K562 (cell line): ENCODE results near the gene RWDD1. TPM values are rescaled to one million over a fixed set of nuclear protein-coding genes. Genes with fewer than 3 reads are reported as not detected.

Source experiments
- ATAC-seq: fragments of 200-7000 bp; cut with Tn5 transposase; 3 replicates; pipeline ENCODE4 v1.9.1; 2020; ENCODE audit warnings: moderate library complexity
- BruUV-seq: library from RNA; stranded (reverse); fragments of 400-500 nt; replicated peaks from 2 replicates; lab custom pipeline; 2021; lab: Mats Ljungman, UMichigan
- CTCF ChIA-PET: fragments of 300-600 bp; formaldehyde crosslinking; extraction: SDS; loops from one replicate; lab custom pipeline; 2021; ENCODE audit warnings: low intra/inter-chr PET ratio; lab: Yijun Ruan, JAX
- POLR2A ChIA-PET: fragments of 300-600, 350-650 bp; sonication (Branson Sonifier 250); formaldehyde crosslinking; extraction: SDS; loops from one replicate; lab custom pipeline; 2021; ENCODE audit warnings: antibody characterized with exemption, inconsistent platforms; lab: Yijun Ruan, JAX
- DNase-seq, 4 experiments: peaks; one replicate each; pipeline versions ENCODE4 v3.0.0 to v3.0.0-alpha.2; 2011 to 2018; ENCODE audit warnings: low spot score in 3 of 4, mixed read lengths in 3 of 4; ENCODE audit errors: extremely low read depth in 1 of 4
- FAIRE-seq: peaks from 2 replicates; lab custom pipeline; 2011; peaks lifted over from hg19 to GRCh38; lab: Jason Lieb, UNC
- H2AFZ ChIP-seq: 2 replicates; pipeline ENCODE4 v1.6.0; 2011; ENCODE audit warnings: low read depth, low read length, control low read depth, inconsistent platforms
- H3K27ac ChIP-seq: fragments of 200-600 bp; 3 replicates; pipeline ENCODE4 v1.8.0; 2011; ENCODE audit warnings: low read depth, mild to moderate bottlenecking, control low read depth, inconsistent platforms, low read length, moderate library complexity, mixed read lengths; ENCODE audit errors: extremely low read depth
- H3K27me3 ChIP-seq, 2 experiments: fragments of 300-600 bp in 1 of 2; 2 replicates in 1 of 2; 3 replicates in 1 of 2; pipeline versions ENCODE4 v1.6.0 to v1.8.0; 2011; ENCODE audit warnings: inconsistent platforms in 2 of 2, low read length in 2 of 2, mild to moderate bottlenecking in 1 of 2, mixed read lengths in 1 of 2, moderate library complexity in 1 of 2; ENCODE audit not compliant: control insufficient read depth in 2 of 2, insufficient read depth in 2 of 2
- H3K36me3 ChIP-seq: fragments of 300-600 bp; 3 replicates; pipeline ENCODE4 v1.8.0; 2011; ENCODE audit warnings: mild to moderate bottlenecking, low read length, inconsistent platforms; ENCODE audit not compliant: control insufficient read depth, insufficient read depth
- H3K4me1 ChIP-seq, 2 experiments: fragments of 200-600 bp in 1 of 2; replicated peaks in 1 of 2; 2 replicates in 1 of 2; 3 replicates in 1 of 2; pipeline versions ENCODE4 v1.5.1 to v1.8.0; 2011; ENCODE audit warnings: inconsistent platforms in 2 of 2, low read length in 2 of 2, mild to moderate bottlenecking in 1 of 2, mixed read lengths in 1 of 2, moderate library complexity in 1 of 2; ENCODE audit not compliant: control insufficient read depth in 2 of 2, insufficient read depth in 2 of 2
- H3K4me2 ChIP-seq: 2 replicates; pipeline ENCODE4 v1.6.1; 2011; ENCODE audit warnings: low read length, control low read depth, inconsistent platforms, mixed read lengths; ENCODE audit not compliant: insufficient read depth
- H3K4me3 ChIP-seq: fragments of 200-600 bp; sonication (generic), shearing (Covaris generic); 2 replicates; pipeline ENCODE4 v1.5.1; 2016; ENCODE audit warnings: control low read depth, inconsistent platforms
- H3K79me2 ChIP-seq: fragments of 200-600 bp; 3 replicates; pipeline ENCODE4 v1.8.0; 2011; ENCODE audit warnings: low read length, inconsistent platforms; ENCODE audit not compliant: control insufficient read depth, insufficient read depth
- H3K9ac ChIP-seq, 2 experiments: 2 replicates each; pipeline versions ENCODE4 v1.6.0 to v1.6.1; 2011; ENCODE audit warnings: low read depth in 2 of 2, low read length in 2 of 2, control low read depth in 1 of 2, inconsistent platforms in 1 of 2, mild to moderate bottlenecking in 1 of 2, mixed read lengths in 1 of 2; ENCODE audit not compliant: insufficient read depth in 1 of 2
- H3K9me1 ChIP-seq: one replicate; pipeline ENCODE4 v1.6.0; 2011; ENCODE audit warnings: inconsistent platforms, mild to moderate bottlenecking, low read length, moderate library complexity; ENCODE audit not compliant: control insufficient read depth, insufficient read depth
- H3K9me3 ChIP-seq: replicated peaks from 2 replicates; pipeline ENCODE4 v1.5.1; 2011; ENCODE audit warnings: low read depth, low read length, inconsistent platforms; ENCODE audit not compliant: control insufficient read depth, insufficient read depth
- H4K20me1 ChIP-seq: replicated peaks from 2 replicates; pipeline ENCODE4 v1.6.1; 2011; ENCODE audit warnings: low read length, inconsistent platforms, mixed read lengths; ENCODE audit not compliant: control insufficient read depth, insufficient read depth
- CREB5 ChIP-seq: fragments of 250-450 bp; sonication (Bioruptor Pico); IDR thresholded peaks from 2 replicates; pipeline ENCODE4 v1.5.0; 2020; ENCODE audit warnings: mild to moderate bottlenecking
- FOXK1 ChIP-seq: sonication (generic); formaldehyde crosslinking; IDR thresholded peaks from 2 replicates; pipeline ENCODE4 v1.8.0; 2022; ENCODE audit warnings: missing genetic modification reagents, mild to moderate bottlenecking, borderline replicate concordance
- PHF21A ChIP-seq: fragments of 450-650 bp; IDR thresholded peaks from 2 replicates; pipeline ENCODE4 v1.6.1; 2017; ENCODE audit warnings: low read depth, borderline replicate concordance
- RBBP5 ChIP-seq: fragments of 200-600 bp; sonication (generic); IDR thresholded peaks from 2 replicates; pipeline ENCODE4 v1.6.1; 2012; ENCODE audit warnings: borderline replicate concordance, mild to moderate bottlenecking, low read length, control low read depth, inconsistent platforms; ENCODE audit not compliant: insufficient read depth, poor library complexity, severe bottlenecking
- YY1 ChIP-seq, 3 experiments: IDR thresholded peaks; 2 replicates each; pipeline ENCODE4 v1.6.1; 2011; ENCODE audit warnings: low read length in 2 of 3, mild to moderate bottlenecking in 2 of 3, moderate library complexity in 2 of 3, borderline replicate concordance in 1 of 3, control low read depth in 1 of 3, low read depth in 1 of 3; ENCODE audit not compliant: insufficient read depth in 3 of 3, insufficient replicate concordance in 2 of 3, control insufficient read depth in 1 of 3, insufficient read length in 1 of 3; ENCODE audit errors: extremely low read depth in 1 of 3
- WGBS: fragments of 100-300 bp; shearing (Covaris generic); methylation state at CpG from one replicate; pipeline ENCODE4 v1.1.6; 2016; ENCODE audit warnings: low coverage, mixed read lengths; ENCODE audit not compliant: insufficient coverage; ENCODE audit errors: missing lambda C conversion rate; 5-methylcytosine and 5-hydroxymethylcytosine counted together
- in situ Hi-C: fragments of 300-500 bp; cut with MboI; formaldehyde crosslinking; loops from 4 replicates; pipeline ENCODE4 v1.15.0; 2018; ENCODE audit warnings: inconsistent platforms, mixed read lengths
- intact Hi-C: fragments of 100-400 bp; cut with micrococcal nuclease; formaldehyde crosslinking; loops from 2 replicates; pipeline ENCODE4 v1.14.2; 2022
- polyA plus RNA-seq, 8 experiments: library from polyadenylated mRNA; depleted of rRNA in 4 of 8; stranded (reverse) in 5 of 8; unstranded in 3 of 8; fragments of >200 nt; fragmentation: Nextera tagmentation in 2 of 8; fragmentation: Illumina TruSeq in 1 of 8; extraction: Ambion mirVana in 2 of 8; extraction: Trizol in 1 of 8; gene quantifications; 2 replicates each; pipeline versions ENCODE4 v1.2.1 to v1.2.3, GENCODE V29; 2011 to 2014; ENCODE audit warnings: inconsistent platforms in 1 of 8, missing spikeins in 1 of 8
- total RNA-seq, 7 experiments: library from RNA; depleted of rRNA in 6 of 7; stranded (reverse); fragments of >200 nt in 6 of 7; fragmentation: Illumina TruSeq in 2 of 7; extraction: Trizol in 2 of 7; gene quantifications; 2 replicates each; pipeline versions ENCODE4 v1.2.1 to v1.2.3, GENCODE V29; 2011 to 2021; ENCODE audit warnings: low replicate concordance in 1 of 7
- TF ChIP-seq, protein P1 (sequence below): fragments of 250-450 bp; sonication (Bioruptor Pico); IDR thresholded peaks from 2 replicates; pipeline ENCODE4 v1.8.0; 2022; ENCODE audit warnings: moderate library complexity, mild to moderate bottlenecking, inconsistent platforms

Gene RWDD1
- total and polyA plus RNA-seq, 9 of the 15 experiments (the other 6 are each of a cell fraction or from before 2014, with no cell fraction given): 31.9 to 89.8 (median 48.7) TPM

GRCh38 chr6:116562614-116563013 is 8.7 kb upstream of the RWDD1 start (continued):
- TF ChIP-seq, protein P1, sequence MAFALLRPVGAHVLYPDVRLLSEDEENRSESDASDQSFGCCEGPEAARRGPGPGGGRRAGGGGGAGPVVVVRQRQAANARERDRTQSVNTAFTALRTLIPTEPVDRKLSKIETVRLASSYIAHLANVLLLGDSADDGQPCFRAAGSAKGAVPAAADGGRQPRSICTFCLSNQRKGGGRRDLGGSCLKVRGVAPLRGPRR (CRISPR knock-in tag): no peak
- TF ChIP-seq RBBP5 (no peak), CREB5 (CRISPR knock-in tag) (no peak), YY1 (IDR thresholded peaks at IDR 0.05; ENCODE audit: borderline replicate concordance in 1 of 3, control insufficient read depth in 1 of 3, extremely low read depth in 1 of 3, insufficient read depth in 3 of 3, insufficient read length in 1 of 3, insufficient replicate concordance in 2 of 3, low read depth in 1 of 3, low read length in 2 of 3) (peak in 1 of 3 experiments; percentile 77)

- in situ Hi-C loops (no loop called here), intact Hi-C loops (no loop called here)
- BruUV-seq: no TSS peak
- ATAC-seq (no peak), DNase-seq (no peak), FAIRE-seq (no peak)
- POLR2A ChIA-PET: interaction anchor here (0.6 to 0.8 kb wide), 2 partner anchors 57 to 310 kb away, joined by 3 read pairs; partner anchors contain the start of gene TSPYL4
- Histone ChIP-seq H3K27me3 (no peaks in the 10 kb centered on the region), H3K9me1 (no peaks in the 10 kb centered on the region), H3K36me3 (no peaks in the 10 kb centered on the region), H3K4me3 (no peak overlapping the region), H2AFZ (no peak overlapping the region), H3K4me1 (peaks cover 15 to 17% of the 10 kb centered on the region in 2 experiments; a peak in 4 of 5 replicates), H3K4me2 (no peak overlapping the region), H3K79me2 (no peaks in the 10 kb centered on the region), H3K9ac (no peak overlapping the region), H3K27ac (no peak overlapping the region), H3K9me3 (no peaks in the 10 kb centered on the region), H4K20me1 (no peaks in the 10 kb centered on the region)
- no peak for TF ChIP-seq PHF21A
- TF ChIP-seq FOXK1 (CRISPR knock-in tag): no peak
- CTCF ChIA-PET: no interaction called here
- WGBS: 85% methylated on average over 9 of the region's 9 CpGs
Measured at GRCh38 chr6:116563830-116564229, 7.5 kb upstream of the RWDD1 start.
